Measurements from ENCODE around the gene TRMU.

The TRMU gene

DNA sequence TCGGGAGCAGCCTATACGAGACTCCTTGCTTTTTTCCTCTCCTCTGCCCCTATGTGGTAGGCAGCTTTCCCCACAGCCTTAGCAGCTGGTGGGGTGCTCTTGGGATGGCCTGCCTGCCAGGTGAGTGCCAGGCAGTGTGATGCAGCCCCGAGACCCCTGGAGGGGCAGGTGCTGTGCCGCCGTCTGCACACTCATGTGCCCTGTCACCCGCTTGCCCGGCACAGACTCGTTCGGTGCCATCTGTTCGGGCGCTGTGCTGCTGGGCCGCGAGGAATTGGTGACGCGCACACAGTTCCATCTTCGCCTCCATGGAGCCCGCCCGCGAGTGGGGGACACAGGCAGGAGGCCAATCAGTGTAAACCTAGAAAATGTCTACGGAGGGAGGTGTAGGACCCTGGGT, 15.1 kb downstream of the TRMU start:
- TF ChIP-seq, protein P1, sequence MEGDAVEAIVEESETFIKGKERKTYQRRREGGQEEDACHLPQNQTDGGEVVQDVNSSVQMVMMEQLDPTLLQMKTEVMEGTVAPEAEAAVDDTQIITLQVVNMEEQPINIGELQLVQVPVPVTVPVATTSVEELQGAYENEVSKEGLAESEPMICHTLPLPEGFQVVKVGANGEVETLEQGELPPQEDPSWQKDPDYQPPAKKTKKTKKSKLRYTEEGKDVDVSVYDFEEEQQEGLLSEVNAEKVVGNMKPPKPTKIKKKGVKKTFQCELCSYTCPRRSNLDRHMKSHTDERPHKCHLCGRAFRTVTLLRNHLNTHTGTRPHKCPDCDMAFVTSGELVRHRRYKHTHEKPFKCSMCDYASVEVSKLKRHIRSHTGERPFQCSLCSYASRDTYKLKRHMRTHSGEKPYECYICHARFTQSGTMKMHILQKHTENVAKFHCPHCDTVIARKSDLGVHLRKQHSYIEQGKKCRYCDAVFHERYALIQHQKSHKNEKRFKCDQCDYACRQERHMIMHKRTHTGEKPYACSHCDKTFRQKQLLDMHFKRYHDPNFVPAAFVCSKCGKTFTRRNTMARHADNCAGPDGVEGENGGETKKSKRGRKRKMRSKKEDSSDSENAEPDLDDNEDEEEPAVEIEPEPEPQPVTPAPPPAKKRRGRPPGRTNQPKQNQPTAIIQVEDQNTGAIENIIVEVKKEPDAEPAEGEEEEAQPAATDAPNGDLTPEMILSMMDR (IDR thresholded peaks at IDR 0.05; ENCODE audit: extremely low read depth, missing control alignments): no peak
- DNase-seq (ENCODE audit: low spot score): no peak

DNA sequence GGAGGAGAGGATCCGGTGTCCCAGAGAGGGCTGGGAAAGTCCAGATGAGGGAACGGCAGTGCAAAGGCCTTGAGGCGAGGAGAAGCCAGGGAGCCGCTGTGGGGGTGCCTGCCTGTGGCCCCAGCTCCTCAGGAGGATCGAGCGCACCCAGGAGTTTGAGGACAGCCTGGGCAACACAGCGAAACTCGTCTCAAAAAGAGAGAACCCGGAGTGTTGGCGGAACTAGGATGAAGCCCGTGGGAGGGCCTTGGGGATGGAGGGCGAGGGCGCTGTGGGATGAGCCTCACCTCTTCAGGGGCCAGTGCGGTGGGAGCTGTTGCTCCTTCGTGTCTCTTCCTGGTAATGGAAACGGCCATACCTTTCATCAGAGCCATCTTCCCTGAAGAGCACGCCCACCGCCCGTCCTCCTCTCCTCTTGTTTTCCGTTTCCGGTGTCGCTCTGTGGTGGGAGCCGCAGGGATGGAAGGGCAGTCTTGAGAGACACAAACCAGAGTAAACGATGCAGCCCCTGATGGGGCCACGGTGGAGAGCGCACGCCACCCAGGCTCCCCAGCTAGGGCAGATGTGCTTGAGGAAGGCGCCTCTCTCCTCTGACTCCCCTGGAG, 15.7 kb downstream of the TRMU start:
- TF ChIP-seq, protein P1 (IDR thresholded peaks at IDR 0.05; ENCODE audit: extremely low read depth, missing control alignments): no peak
- no peak for DNase-seq (ENCODE audit: low spot score)

DNA sequence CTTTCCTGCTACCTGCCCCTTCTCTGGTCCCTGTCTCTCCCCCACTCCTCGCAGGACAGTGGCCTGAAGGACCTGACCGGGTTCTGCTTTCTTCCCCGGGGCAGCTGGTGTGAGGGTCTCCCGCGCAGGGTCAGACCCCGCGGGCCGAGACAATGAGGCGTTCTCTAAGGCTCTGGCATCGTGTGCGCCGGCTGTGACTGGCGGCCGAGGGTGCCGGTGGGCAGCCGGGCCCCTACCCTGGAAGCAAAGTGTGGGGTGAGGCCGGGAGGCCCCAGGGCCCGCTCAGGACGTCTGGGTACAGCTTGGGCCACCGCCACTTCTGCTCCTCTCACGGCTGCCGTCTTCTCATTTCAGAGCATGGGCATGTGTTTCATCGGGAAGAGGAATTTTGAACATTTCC, 16.3 kb downstream of the TRMU start:
- DNase-seq (ENCODE audit: low spot score): no peak
- TF ChIP-seq, protein P1 (IDR thresholded peaks at IDR 0.05; ENCODE audit: extremely low read depth, missing control alignments): no peak

DNA sequence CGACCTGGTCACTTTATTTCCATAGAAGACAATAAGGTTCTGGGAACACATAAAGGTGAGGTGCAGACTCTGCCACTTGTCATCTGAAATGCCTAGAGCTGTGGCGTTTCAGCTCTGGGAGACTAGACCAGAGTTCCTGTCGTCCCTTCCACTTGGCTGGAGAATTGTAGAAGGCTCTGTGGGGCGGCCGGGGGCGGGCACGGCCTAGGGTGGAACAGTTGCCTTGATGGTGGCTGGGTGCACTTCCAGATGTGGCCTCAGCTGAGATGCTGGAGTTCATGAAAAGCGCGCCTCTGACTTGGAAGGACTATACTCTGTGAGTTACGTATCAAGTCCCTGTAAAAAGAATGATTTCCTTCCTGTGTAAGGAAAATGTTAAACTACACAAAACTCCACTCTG, 16.8 kb downstream of the TRMU start:
- TF ChIP-seq, protein P1 (IDR thresholded peaks at IDR 0.05; ENCODE audit: extremely low read depth, missing control alignments): no peak
- DNase-seq (ENCODE audit: low spot score): no peak

DNA sequence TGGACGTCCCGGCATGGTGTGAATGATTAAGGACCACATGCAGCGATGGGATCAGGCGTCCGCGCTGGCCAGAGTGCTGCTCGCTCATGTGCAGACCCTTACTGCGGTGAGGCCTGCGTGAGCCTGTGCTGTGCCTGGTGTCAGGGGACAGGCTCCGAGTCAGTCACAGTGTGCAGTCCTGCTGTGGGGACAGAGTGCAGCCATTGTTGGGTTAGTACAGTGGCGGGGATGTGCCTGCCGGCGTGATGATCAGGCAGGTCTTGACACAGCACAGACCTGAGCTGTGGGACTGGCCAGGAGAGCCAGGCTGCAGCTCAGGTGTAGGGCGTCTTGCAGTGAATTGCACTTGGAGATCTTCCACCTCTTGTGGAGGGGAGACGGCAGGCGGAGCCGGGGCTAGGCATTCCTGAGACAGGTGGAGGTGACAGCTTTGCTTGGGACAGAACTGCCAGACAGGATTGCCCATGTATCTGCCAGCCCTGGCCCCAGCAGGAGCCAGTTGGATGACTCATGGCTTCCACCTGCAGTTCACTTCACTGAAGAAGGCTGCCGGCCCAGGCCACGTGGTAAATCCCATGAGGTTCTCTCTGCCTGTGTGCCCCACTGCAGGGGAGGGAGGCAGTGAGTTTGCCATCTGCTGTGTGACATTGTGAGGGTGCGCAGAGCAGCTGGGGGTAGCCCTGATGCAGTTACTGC, 17.3 kb downstream of the TRMU start:
- TF ChIP-seq, protein P1 (IDR thresholded peaks at IDR 0.05; ENCODE audit: extremely low read depth, missing control alignments): no peak
- no peak for DNase-seq (ENCODE audit: low spot score)

DNA sequence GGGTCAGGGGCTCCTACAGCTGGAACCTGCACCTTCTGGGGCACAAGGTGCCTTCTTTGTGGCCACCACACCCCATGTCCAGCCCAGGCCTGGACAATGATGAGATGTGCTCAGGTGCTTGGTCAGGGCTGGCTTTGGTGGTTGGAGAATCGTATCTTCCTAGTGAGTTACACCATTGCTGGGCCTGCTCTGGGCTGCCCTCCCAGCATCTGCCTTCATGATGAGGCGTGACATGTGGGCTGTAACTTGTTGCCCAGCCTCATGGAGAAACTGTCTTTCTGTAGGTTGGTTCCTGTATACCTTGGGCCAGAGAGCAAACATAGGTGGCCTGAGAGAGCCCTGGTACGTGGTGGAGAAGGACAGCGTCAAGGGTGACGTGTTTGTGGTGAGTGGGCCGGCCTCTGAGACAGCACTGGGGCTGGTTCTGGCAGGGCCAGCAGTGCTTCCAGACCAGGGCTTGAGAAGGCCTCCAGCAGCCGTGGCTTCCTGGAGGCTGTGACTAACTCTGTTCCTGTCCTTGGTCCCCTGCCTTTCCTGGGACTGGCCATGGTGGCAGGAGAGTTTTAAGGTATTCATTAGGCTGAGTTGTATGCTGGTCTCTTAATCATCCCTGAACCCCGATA, 18.1 kb downstream of the TRMU start:
- TF ChIP-seq, protein P1 (IDR thresholded peaks at IDR 0.05; ENCODE audit: extremely low read depth, missing control alignments): no peak
- DNase-seq (ENCODE audit: low spot score): no peak

Data from GM20000 (cell line).